NCI-H748 (cell line): ENCODE measurements around the gene TRIM65.

Source experiments
- DNase-seq: peaks from one replicate; lab custom pipeline; 2025; ENCODE audit not compliant: unreplicated experiment; lab: John Stamatoyannopoulos, UW

Gene TRIM65

GRCh38 chr17:75917917-75918445 is 21.2 kb upstream of the TRIM65 start:
- DNase-seq, result no peak

GRCh38 chr17:75917141-75917916 is 20.6 kb upstream of the TRIM65 start:
- no peak for DNase-seq

- no peak for DNase-seq
Measured at GRCh38 chr17:75915268-75915667, 18.5 kb upstream of the TRIM65 start.

GRCh38 chr17:75914643-75915267 is 18.0 kb upstream of the TRIM65 start:
- no peak for DNase-seq

- no peak for DNase-seq
Measured at GRCh38 chr17:75913537-75914210, 16.9 kb upstream of the TRIM65 start.

GRCh38 chr17:75910699-75911098 is 13.9 kb upstream of the TRIM65 start:
- no peak for DNase-seq

- DNase-seq, result peak; percentile 76
Measured at GRCh38 chr17:75909812-75910274, 13.1 kb upstream of the TRIM65 start.

GRCh38 chr17:75909051-75909811 is 12.5 kb upstream of the TRIM65 start:
- peak; percentile 81 for DNase-seq

- peak; percentile 55 for DNase-seq
Measured at GRCh38 chr17:75908201-75908600, 11.4 kb upstream of the TRIM65 start.

GRCh38 chr17:75906143-75906884 is 9.6 kb upstream of the TRIM65 start:
- no peak for DNase-seq

- peak; percentile 93 for DNase-seq
Measured at GRCh38 chr17:75904749-75905521, 8.2 kb upstream of the TRIM65 start, which contains the start of gene MRPL38. Gene MRPL38, minus strand, starts transcription at chr17:75904884. Its CDS starts 9 bp downstream, at chr17:75904875.

GRCh38 chr17:75902406-75902805 is 5.7 kb upstream of the TRIM65 start:
- DNase-seq, result no peak

- DNase-seq, result no peak
Measured at GRCh38 chr17:75901727-75902126, 5.0 kb upstream of the TRIM65 start.

- no peak for DNase-seq
Measured at GRCh38 chr17:75900691-75901533, 4.2 kb upstream of the TRIM65 start.

GRCh38 chr17:75899767-75900468 is 3.2 kb upstream of the TRIM65 start:
- DNase-seq, result no peak

GRCh38 chr17:75899353-75899752 is 2.6 kb upstream of the TRIM65 start:
- no peak for DNase-seq

GRCh38 chr17:75898791-75899190 is 2.0 kb upstream of the TRIM65 start:
- DNase-seq, result no peak

GRCh38 chr17:75898065-75898464 is 1.3 kb upstream of the TRIM65 start:
- DNase-seq, result no peak
